ENCODE measurements around the gene COX7B2.

DNA sequence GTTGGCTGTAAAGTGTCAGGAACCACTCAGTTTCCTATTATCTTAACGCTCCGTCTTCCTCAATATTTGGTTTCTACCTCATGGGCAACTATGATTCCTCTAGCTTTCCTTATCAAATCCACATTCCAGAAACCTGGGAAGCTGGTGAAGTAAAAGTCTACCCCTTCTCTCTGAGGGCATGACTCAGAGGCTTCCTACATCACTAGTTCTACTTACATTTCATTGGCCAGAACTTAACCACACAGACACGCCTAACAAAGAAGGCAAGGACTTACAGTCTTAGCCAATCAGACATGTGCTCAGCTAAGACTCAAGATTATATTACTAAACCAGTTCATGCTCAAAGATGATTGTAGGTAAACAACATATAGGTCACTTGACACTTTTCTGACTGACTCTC, 30.4 kb downstream of the COX7B2 start:
- TF ChIP-seq, protein P1, sequence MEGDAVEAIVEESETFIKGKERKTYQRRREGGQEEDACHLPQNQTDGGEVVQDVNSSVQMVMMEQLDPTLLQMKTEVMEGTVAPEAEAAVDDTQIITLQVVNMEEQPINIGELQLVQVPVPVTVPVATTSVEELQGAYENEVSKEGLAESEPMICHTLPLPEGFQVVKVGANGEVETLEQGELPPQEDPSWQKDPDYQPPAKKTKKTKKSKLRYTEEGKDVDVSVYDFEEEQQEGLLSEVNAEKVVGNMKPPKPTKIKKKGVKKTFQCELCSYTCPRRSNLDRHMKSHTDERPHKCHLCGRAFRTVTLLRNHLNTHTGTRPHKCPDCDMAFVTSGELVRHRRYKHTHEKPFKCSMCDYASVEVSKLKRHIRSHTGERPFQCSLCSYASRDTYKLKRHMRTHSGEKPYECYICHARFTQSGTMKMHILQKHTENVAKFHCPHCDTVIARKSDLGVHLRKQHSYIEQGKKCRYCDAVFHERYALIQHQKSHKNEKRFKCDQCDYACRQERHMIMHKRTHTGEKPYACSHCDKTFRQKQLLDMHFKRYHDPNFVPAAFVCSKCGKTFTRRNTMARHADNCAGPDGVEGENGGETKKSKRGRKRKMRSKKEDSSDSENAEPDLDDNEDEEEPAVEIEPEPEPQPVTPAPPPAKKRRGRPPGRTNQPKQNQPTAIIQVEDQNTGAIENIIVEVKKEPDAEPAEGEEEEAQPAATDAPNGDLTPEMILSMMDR (conservative IDR thresholded peaks at IDR 0.05; ENCODE audit: low read depth, low read length), result no peak
- no peak for TF ChIP-seq EZH2 (IDR thresholded peaks at IDR 0.05; ENCODE audit: borderline replicate concordance, low read depth, low read length, poor library complexity, severe bottlenecking)

Data from A673 (cell line).